Measurements from ENCODE around the gene PALS1.
A peak's percentile ranks its signal among the peaks of the same experiment; 100 is the strongest.

PALS1 gene

GRCh38 chr14:67241411-67242167, at the start of gene PALS1:
PALS1 (plus strand) TSS chr14:67241435; CDS start chr14:67279171, 37,736 bp downstream.
- TF ChIP-seq CTCF (IDR thresholded peaks at IDR 0.05) (no peak), ZFX (IDR thresholded peaks at IDR 0.05; ENCODE audit: borderline replicate concordance) (no peak)
- H3K27ac ChIP-seq = peak within 1 kb of the TSS; percentile 95

- H3K27ac ChIP-seq = no peak overlapping the region
- no peak for TF ChIP-seq ZFX (IDR thresholded peaks at IDR 0.05; ENCODE audit: borderline replicate concordance)
- no peak for TF ChIP-seq CTCF (IDR thresholded peaks at IDR 0.05)
These were observed 49.4 kb upstream of the PALS1 start for GRCh38 chr14:67191768-67192290.

DNA sequence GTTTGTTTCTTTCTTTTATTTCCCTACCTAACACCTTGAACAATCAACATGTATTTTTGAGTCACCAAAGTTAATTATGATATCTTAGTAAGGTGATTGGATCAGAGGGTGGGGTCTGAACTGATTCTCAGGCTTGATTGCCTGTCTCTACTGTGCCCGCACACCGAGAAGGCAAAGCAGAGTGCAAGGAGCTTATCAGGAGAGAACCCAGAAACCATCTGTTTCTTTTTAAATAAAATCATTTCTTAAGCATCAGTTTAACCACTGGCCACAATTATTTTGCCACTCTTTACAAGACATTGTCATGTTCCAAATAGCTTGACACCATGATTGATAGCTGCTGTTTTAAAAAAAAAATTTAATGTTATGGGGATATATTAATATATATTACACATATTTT, 48.9 kb upstream of the PALS1 start:
- H3K27ac ChIP-seq = no peak overlapping the region
- TF ChIP-seq CTCF (IDR thresholded peaks at IDR 0.05) = no peak
- no peak for TF ChIP-seq ZFX (IDR thresholded peaks at IDR 0.05; ENCODE audit: borderline replicate concordance)

DNA sequence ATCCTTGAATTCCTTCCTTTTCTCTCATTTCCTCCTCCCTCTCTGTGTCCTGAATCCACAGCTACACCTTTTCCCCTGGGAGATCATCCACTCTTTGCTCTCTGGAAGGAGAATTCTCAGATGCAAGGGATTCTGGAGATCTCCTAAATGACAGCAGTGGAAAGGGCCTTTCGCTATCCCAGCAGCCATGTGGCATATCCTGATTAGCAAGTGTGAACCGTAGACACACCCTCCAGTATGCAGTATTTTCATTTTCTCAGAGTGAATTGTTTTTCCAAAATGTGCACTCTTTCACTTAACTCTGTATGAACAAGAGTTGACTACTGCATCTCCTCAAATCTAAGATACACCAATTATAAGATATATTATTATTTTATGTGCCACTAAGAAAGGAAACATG, 46.0 kb upstream of the PALS1 start:
- TF ChIP-seq CTCF (IDR thresholded peaks at IDR 0.05) = no peak
- TF ChIP-seq ZFX (IDR thresholded peaks at IDR 0.05; ENCODE audit: borderline replicate concordance) = no peak
- no peak overlapping the region for H3K27ac ChIP-seq

- TF ChIP-seq CTCF (IDR thresholded peaks at IDR 0.05) = no peak
These were observed 42.2 kb upstream of the PALS1 start for GRCh38 chr14:67199016-67199415.

GRCh38 chr14:67207810-67208209, 33.4 kb upstream of the PALS1 start:
- TF ChIP-seq ZFX (IDR thresholded peaks at IDR 0.05; ENCODE audit: borderline replicate concordance) (no peak), CTCF (IDR thresholded peaks at IDR 0.05) (no peak)
- no peak overlapping the region for H3K27ac ChIP-seq

More at GRCh38 chr14:67199016-67199415, 42.2 kb upstream of the PALS1 start:
- H3K27ac ChIP-seq = no peak overlapping the region

DNA sequence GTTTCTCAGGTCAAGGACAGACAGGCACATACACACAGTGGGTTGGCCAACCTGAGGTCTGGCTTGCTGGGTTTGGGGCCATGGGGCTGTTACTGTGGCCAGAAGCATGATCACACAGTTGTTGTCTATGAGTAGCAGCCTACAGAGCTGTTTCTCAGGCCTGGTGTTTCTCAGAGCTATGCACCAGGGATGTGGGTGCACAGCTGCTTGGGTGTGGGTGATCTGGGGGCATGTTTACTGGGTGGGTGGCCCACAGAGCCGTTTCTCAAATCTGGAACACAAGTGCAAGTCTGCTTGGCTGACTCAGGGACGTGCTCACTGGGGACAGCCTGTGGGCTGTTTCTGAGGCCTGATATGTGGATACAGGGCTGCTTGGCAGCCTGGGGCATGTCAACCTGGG, 23.1 kb upstream of the PALS1 start:
- no peak overlapping the region for H3K27ac ChIP-seq
- no peak for TF ChIP-seq CTCF (IDR thresholded peaks at IDR 0.05)
- no peak for TF ChIP-seq ZFX (IDR thresholded peaks at IDR 0.05; ENCODE audit: borderline replicate concordance)
